ENCODE measurements around the gene AAMP.

Gene AAMP

DNA sequence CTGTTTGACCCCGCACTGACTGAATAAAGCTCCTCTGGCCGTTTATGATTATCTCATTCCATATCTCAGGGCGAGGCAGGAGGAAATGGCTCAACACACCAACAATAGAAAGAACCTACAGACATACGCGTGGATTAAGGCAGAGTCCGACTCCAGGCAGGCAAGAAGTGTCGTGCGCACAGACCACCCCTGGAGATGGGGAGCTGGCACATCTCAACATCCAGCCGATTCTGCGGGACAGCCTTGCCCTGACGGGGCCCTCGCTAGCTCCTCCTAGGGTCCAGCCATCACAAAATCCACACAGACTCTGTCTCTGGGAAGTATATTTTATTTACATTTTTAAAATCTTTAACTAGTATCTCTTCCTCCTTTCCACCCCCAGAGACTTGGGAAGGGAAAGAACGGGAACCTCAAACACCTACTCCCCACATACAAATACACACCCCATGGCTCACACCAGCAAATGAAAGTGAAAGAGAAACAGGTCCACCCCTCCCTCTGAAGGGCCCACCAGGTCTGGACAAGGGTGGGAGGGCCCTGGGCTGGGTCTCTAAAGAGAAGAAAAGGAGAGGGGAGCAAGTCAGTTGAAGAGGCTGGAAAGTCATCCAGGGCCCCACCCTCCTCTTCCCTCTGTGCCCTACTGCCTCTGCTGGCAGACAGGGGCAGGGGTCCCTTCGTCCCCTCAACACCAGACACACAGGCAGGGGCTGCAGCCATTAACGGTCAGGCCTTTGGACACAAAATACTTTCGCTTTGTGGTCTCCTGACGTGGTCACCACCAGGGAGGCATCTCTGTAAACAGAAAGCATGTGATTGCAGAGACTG is 5.9 kb downstream of the AAMP start:
- no peak for TF ChIP-seq POLR2AphosphoS5 (IDR thresholded peaks at IDR 0.05; ENCODE audit: low read depth, low read length)

DNA sequence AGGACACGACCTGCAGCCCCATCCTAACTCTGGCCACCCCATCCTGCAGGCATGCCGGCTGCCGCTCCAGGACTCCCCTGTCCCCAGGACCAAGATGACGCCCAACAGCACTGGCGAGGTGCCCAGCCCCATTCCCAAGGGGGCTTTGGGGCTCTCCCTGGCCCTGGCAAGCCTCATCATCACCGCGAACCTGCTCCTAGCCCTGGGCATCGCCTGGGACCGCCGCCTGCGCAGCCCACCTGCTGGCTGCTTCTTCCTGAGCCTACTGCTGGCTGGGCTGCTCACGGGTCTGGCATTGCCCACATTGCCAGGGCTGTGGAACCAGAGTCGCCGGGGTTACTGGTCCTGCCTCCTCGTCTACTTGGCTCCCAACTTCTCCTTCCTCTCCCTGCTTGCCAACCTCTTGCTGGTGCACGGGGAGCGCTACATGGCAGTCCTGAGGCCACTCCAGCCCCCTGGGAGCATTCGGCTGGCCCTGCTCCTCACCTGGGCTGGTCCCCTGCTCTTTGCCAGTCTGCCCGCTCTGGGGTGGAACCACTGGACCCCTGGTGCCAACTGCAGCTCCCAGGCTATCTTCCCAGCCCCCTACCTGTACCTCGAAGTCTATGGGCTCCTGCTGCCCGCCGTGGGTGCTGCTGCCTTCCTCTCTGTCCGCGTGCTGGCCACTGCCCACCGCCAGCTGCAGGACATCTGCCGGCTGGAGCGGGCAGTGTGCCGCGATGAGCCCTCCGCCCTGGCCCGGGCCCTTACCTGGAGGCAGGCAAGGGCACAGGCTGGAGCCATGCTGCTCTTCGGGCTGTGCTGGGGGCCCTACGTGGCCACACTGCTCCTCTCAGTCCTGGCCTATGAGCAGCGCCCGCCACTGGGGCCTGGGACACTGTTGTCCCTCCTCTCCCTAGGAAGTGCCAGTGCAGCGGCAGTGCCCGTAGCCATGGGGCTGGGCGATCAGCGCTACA is 7.0 kb downstream of the AAMP start:
- TF ChIP-seq FOXP2 (optimal IDR thresholded peaks at IDR 0.05; ENCODE audit: borderline replicate concordance, extremely low read depth, extremely low read length, insufficient read depth) (no peak), TAF1 (IDR thresholded peaks at IDR 0.05; ENCODE audit: borderline replicate concordance, insufficient read depth, low read length) (no peak), POLR2AphosphoS5 (IDR thresholded peaks at IDR 0.05; ENCODE audit: low read depth, low read length) (no peak), SIN3A (IDR thresholded peaks at IDR 0.05; ENCODE audit: borderline replicate concordance, insufficient read depth, low read length) (no peak)
- TF ChIP-seq, protein P1, sequence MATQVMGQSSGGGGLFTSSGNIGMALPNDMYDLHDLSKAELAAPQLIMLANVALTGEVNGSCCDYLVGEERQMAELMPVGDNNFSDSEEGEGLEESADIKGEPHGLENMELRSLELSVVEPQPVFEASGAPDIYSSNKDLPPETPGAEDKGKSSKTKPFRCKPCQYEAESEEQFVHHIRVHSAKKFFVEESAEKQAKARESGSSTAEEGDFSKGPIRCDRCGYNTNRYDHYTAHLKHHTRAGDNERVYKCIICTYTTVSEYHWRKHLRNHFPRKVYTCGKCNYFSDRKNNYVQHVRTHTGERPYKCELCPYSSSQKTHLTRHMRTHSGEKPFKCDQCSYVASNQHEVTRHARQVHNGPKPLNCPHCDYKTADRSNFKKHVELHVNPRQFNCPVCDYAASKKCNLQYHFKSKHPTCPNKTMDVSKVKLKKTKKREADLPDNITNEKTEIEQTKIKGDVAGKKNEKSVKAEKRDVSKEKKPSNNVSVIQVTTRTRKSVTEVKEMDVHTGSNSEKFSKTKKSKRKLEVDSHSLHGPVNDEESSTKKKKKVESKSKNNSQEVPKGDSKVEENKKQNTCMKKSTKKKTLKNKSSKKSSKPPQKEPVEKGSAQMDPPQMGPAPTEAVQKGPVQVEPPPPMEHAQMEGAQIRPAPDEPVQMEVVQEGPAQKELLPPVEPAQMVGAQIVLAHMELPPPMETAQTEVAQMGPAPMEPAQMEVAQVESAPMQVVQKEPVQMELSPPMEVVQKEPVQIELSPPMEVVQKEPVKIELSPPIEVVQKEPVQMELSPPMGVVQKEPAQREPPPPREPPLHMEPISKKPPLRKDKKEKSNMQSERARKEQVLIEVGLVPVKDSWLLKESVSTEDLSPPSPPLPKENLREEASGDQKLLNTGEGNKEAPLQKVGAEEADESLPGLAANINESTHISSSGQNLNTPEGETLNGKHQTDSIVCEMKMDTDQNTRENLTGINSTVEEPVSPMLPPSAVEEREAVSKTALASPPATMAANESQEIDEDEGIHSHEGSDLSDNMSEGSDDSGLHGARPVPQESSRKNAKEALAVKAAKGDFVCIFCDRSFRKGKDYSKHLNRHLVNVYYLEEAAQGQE (IDR thresholded peaks at IDR 0.05; ENCODE audit: insufficient read depth in 1 of 2, low read depth in 2 of 2, low read length in 2 of 2) = no peak

DNA sequence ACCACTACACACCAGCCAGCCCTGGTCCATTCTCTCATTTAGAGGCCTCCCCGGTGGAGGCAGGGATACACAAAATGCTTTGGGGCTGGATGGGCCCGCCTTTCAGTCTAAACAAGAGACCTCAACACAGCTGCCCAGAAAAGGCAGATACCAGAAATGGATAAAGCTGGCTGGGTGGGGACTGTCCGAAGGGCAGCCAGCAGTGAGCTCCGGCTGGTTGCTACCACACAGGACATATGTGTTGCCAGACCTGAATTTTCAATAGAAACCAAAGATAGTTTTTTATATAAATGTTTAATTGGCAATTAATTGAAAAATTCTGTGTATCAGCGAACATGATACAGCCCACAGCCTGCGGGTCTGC is 7.7 kb downstream of the AAMP start:
- TF ChIP-seq FOXP2 (optimal IDR thresholded peaks at IDR 0.05; ENCODE audit: borderline replicate concordance, extremely low read depth, extremely low read length, insufficient read depth) = no peak
- TF ChIP-seq, protein P1 (IDR thresholded peaks at IDR 0.05; ENCODE audit: insufficient read depth in 1 of 2, low read depth in 2 of 2, low read length in 2 of 2) = no peak
- no peak for TF ChIP-seq POLR2AphosphoS5 (IDR thresholded peaks at IDR 0.05; ENCODE audit: low read depth, low read length)
- no peak for TF ChIP-seq SIN3A (IDR thresholded peaks at IDR 0.05; ENCODE audit: borderline replicate concordance, insufficient read depth, low read length)
- no peak for TF ChIP-seq TAF1 (IDR thresholded peaks at IDR 0.05; ENCODE audit: borderline replicate concordance, insufficient read depth, low read length)

DNA sequence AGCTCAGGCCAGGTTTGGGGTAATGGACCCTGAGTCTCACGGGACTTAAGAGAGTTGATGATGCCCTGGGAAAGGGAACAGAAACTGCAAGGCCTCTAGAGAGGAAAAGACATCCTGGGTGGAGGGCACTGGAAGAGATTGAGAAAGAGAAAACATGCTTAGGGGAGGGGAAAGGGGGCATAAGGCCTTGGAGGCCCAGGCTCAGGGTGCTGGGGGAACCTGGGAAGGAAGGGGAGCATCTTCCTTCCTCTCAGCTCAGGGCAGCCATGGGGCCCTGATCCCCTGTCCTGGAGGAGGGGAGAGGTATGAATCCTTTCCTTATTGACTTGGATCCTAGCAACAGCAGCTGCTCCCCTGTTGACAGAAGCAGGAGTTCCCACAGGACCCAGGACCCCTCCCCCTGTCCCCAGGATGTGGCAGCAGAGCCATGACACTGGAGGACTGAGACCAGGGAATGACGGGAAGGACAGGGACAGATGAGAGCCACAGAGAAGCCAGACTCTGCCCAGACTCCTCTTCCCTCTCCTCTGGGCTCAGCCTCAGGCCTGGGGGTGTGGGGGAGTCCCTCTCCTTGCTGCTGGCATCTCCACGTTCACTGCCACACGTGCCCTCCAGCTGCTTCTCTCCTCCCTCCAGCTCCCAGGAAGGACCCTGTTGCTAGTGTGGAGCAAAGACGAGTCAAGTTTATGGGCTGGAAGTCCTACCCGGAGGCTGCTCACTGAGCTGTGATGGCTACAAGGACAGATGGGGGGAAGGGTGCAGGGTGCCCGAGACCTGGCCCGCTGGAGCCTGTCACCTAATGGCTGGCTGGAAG is 8.3 kb downstream of the AAMP start:
- TF ChIP-seq TAF1 (IDR thresholded peaks at IDR 0.05; ENCODE audit: borderline replicate concordance, insufficient read depth, low read length) = no peak
- TF ChIP-seq POLR2AphosphoS5 (IDR thresholded peaks at IDR 0.05; ENCODE audit: low read depth, low read length) = no peak
- no peak for TF ChIP-seq SIN3A (IDR thresholded peaks at IDR 0.05; ENCODE audit: borderline replicate concordance, insufficient read depth, low read length)
- TF ChIP-seq, protein P1 (IDR thresholded peaks at IDR 0.05; ENCODE audit: insufficient read depth in 1 of 2, low read depth in 2 of 2, low read length in 2 of 2) = no peak
- TF ChIP-seq FOXP2 (optimal IDR thresholded peaks at IDR 0.05; ENCODE audit: borderline replicate concordance, extremely low read depth, extremely low read length, insufficient read depth) = no peak

All from PFSK-1 (cell line).